IPS-15b (cell line): ENCODE measurements around the gene TMEM217.

Source experiments
- H3K27me3 ChIP-seq: one replicate; pipeline ENCODE4 v1.6.1; 2013; ENCODE audit warnings: low read length; ENCODE audit not compliant: control insufficient read depth, insufficient read depth
- H3K36me3 ChIP-seq: one replicate; pipeline ENCODE4 v1.6.1; 2013; ENCODE audit warnings: low read length; ENCODE audit not compliant: control insufficient read depth, insufficient read depth
- H3K4me1 ChIP-seq: one replicate; pipeline ENCODE4 v1.6.1; 2013; ENCODE audit warnings: mild to moderate bottlenecking, low read length; ENCODE audit not compliant: control insufficient read depth, insufficient read depth
- H3K4me3 ChIP-seq: one replicate; pipeline ENCODE4 v1.5.1; 2013; ENCODE audit warnings: low read depth, low read length
- H3K9ac ChIP-seq: one replicate; pipeline ENCODE4 v1.6.1; 2013; ENCODE audit warnings: low read depth, mild to moderate bottlenecking, low read length
- H3K9me3 ChIP-seq: one replicate; pipeline ENCODE4 v1.6.1; 2013; ENCODE audit warnings: mild to moderate bottlenecking, low read length; ENCODE audit not compliant: control insufficient read depth, insufficient read depth

Gene TMEM217

GRCh38 chr6:37277001-37277409 is 19.1 kb upstream of the TMEM217 start:
- Histone ChIP-seq H3K4me1 (peaks cover 2% of the 10 kb centered on the region), H3K27me3 (no peaks in the 10 kb centered on the region), H3K36me3 (peaks cover 11% of the 10 kb centered on the region), H3K9me3 (no peaks in the 10 kb centered on the region), H3K9ac (no peak overlapping the region), H3K4me3 (no peak overlapping the region)

GRCh38 chr6:37275350-37275749 is 17.4 kb upstream of the TMEM217 start:
- Histone ChIP-seq H3K9ac (no peak overlapping the region), H3K9me3 (no peaks in the 10 kb centered on the region), H3K27me3 (no peaks in the 10 kb centered on the region), H3K36me3 (peaks cover 11% of the 10 kb centered on the region), H3K4me3 (no peak overlapping the region), H3K4me1 (peaks cover 2% of the 10 kb centered on the region)

- peaks cover 2% of the 10 kb centered on the region for H3K4me1 ChIP-seq
- no peaks in the 10 kb centered on the region for H3K27me3 ChIP-seq
- no peak overlapping the region for H3K9ac ChIP-seq
- no peaks in the 10 kb centered on the region for H3K9me3 ChIP-seq
- no peak overlapping the region for H3K4me3 ChIP-seq
- H3K36me3 ChIP-seq: no peaks in the 10 kb centered on the region
Observed at GRCh38 chr6:37273690-37274089, 15.7 kb upstream of the TMEM217 start.

- no peak overlapping the region for H3K4me3 ChIP-seq
- H3K9ac ChIP-seq: no peak overlapping the region
- peaks cover 2% of the 10 kb centered on the region for H3K4me1 ChIP-seq
- H3K36me3 ChIP-seq: no peaks in the 10 kb centered on the region
- no peaks in the 10 kb centered on the region for H3K27me3 ChIP-seq
- H3K9me3 ChIP-seq: no peaks in the 10 kb centered on the region
Observed at GRCh38 chr6:37272834-37273566, 15.1 kb upstream of the TMEM217 start.

DNA sequence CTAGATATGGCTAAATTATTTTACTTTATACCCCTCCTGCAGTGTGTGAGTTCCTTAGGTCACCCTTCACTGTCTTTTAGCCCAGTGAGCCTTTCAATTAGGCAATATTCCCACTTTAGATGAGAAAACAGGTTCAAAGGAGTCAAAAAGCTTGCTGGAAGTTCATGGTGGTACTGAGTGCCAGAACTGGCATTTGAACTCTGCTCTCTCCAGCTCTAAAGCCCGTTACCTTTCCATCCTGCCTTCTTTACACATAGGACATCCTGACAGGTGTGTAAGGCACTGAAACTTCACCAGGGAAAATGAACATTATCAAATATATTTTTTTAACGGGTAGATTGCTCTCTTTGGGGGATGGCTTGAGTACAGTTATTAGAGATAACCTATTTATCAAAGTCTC is 11.2 kb upstream of the TMEM217 start:
- Histone ChIP-seq H3K9ac (no peak overlapping the region), H3K4me1 (peaks cover 25% of the 10 kb centered on the region), H3K4me3 (no peak overlapping the region), H3K27me3 (no peaks in the 10 kb centered on the region), H3K36me3 (no peaks in the 10 kb centered on the region), H3K9me3 (no peaks in the 10 kb centered on the region)

GRCh38 chr6:37265860-37266259 is 7.9 kb upstream of the TMEM217 start:
- Histone ChIP-seq H3K27me3 (no peaks in the 10 kb centered on the region), H3K9ac (no peak overlapping the region), H3K4me1 (peaks cover 23% of the 10 kb centered on the region), H3K4me3 (no peak overlapping the region), H3K9me3 (no peaks in the 10 kb centered on the region), H3K36me3 (no peaks in the 10 kb centered on the region)

GRCh38 chr6:37265001-37265400 is 7.1 kb upstream of the TMEM217 start:
- no peaks in the 10 kb centered on the region for H3K9me3 ChIP-seq
- H3K4me3 ChIP-seq: no peak overlapping the region
- H3K36me3 ChIP-seq: no peaks in the 10 kb centered on the region
- peak overlapping the region; percentile 28 for H3K9ac ChIP-seq
- no peaks in the 10 kb centered on the region for H3K27me3 ChIP-seq
- H3K4me1 ChIP-seq: peaks cover 23% of the 10 kb centered on the region

GRCh38 chr6:37262446-37263026 is 4.6 kb upstream of the TMEM217 start:
- Histone ChIP-seq H3K4me3 (no peak overlapping the region), H3K9ac (no peak overlapping the region), H3K36me3 (no peaks in the 10 kb centered on the region), H3K27me3 (no peaks in the 10 kb centered on the region), H3K4me1 (peaks cover 18% of the 10 kb centered on the region), H3K9me3 (no peaks in the 10 kb centered on the region)

DNA sequence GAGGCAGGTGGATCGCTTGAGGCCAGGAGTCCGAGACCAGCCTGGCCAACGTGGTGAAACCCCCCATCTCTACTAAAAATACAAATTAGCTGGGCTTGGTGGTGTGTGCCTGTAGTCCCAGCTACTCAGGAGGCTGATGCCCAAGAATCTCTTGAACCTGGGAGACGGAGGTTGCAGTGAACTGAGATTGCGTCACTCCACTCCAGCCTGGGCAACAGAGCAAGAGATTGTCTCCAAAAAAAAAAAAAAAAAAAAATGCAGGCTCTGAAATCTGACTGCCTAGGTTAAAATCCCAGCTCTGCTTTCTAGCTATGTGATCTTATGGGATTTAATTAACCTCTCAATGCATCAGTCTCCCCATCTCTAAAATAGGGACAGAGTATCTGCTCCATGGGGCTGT is 3.3 kb upstream of the TMEM217 start:
- H3K9ac ChIP-seq: no peak overlapping the region
- H3K4me1 ChIP-seq: peaks cover 17% of the 10 kb centered on the region
- no peak overlapping the region for H3K4me3 ChIP-seq
- no peaks in the 10 kb centered on the region for H3K9me3 ChIP-seq
- H3K27me3 ChIP-seq: peaks cover 3% of the 10 kb centered on the region
- no peaks in the 10 kb centered on the region for H3K36me3 ChIP-seq

GRCh38 chr6:37260444-37260843 is 2.5 kb upstream of the TMEM217 start:
- Histone ChIP-seq H3K27me3 (peaks cover 8% of the 10 kb centered on the region), H3K4me1 (peaks cover 10% of the 10 kb centered on the region), H3K9me3 (no peaks in the 10 kb centered on the region), H3K4me3 (no peak overlapping the region), H3K9ac (no peak overlapping the region), H3K36me3 (no peaks in the 10 kb centered on the region)

GRCh38 chr6:37260040-37260439 is 2.1 kb upstream of the TMEM217 start:
- Histone ChIP-seq H3K36me3 (no peaks in the 10 kb centered on the region), H3K9ac (no peak overlapping the region), H3K4me1 (peaks cover 6% of the 10 kb centered on the region), H3K27me3 (peaks cover 8% of the 10 kb centered on the region), H3K9me3 (no peaks in the 10 kb centered on the region), H3K4me3 (no peak overlapping the region)

DNA sequence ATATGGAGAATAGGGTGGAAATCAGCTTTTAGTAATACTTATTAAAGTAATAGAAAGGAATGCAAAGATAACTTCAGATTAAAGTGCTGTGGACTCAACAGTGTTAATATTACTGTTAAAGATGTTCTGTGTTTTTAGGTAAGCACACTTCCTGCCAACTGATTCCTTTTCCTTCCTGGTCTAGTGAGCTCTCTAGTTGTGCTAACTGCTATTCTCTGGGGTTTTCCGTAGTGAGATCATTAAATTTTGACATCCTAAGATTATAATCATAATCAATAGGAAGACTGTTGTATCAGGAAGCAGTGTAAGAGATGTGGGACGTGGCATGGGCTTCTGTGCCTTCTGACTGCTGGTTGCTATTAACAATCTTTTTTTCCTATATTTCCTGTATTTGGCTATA is 1.2 kb upstream of the TMEM217 start:
- H3K9ac ChIP-seq: no peak overlapping the region
- H3K27me3 ChIP-seq: peaks cover 8% of the 10 kb centered on the region
- H3K36me3 ChIP-seq: no peaks in the 10 kb centered on the region
- H3K9me3 ChIP-seq: no peaks in the 10 kb centered on the region
- H3K4me3 ChIP-seq: peak overlapping the region; percentile 99
- no peaks in the 10 kb centered on the region for H3K4me1 ChIP-seq
